Mesendoderm (in vitro differentiated cells): ENCODE results near the gene CHI3L2.

ENCODE experiments used
- DNase-seq: peaks from one replicate; pipeline ENCODE4 v3.0.0; 2013
- H2AK5ac ChIP-seq: 2 replicates; pipeline ENCODE4 v1.6.1; 2013; ENCODE audit warnings: low read length, inconsistent platforms
- H2BK120ac ChIP-seq: 2 replicates; pipeline ENCODE4 v1.6.1; 2013; ENCODE audit warnings: low read depth, mild to moderate bottlenecking, low read length, moderate library complexity, mixed read lengths
- H2BK15ac ChIP-seq: replicated peaks from 2 replicates; pipeline ENCODE4 v1.6.1; 2013; ENCODE audit warnings: low read depth, mild to moderate bottlenecking, moderate library complexity
- H2BK5ac ChIP-seq: 2 replicates; pipeline ENCODE4 v1.6.1; 2013; ENCODE audit warnings: low read length, inconsistent platforms
- H3K18ac ChIP-seq: 2 replicates; pipeline ENCODE4 v1.6.1; 2013; ENCODE audit warnings: mild to moderate bottlenecking, low read length, mixed read lengths
- H3K23ac ChIP-seq: one replicate; pipeline ENCODE4 v1.6.1; 2013; ENCODE audit warnings: low read length
- H3K27ac ChIP-seq: 2 replicates; pipeline ENCODE4 v1.5.1; 2013; ENCODE audit warnings: low read depth, mild to moderate bottlenecking, inconsistent platforms, low read length, moderate library complexity
- H3K27me3 ChIP-seq: 2 replicates; pipeline ENCODE4 v1.6.1; 2013; ENCODE audit warnings: low read length, control low read depth, mild to moderate bottlenecking, inconsistent platforms; ENCODE audit not compliant: insufficient read depth, poor library complexity
- H3K36me3 ChIP-seq: 2 replicates; pipeline ENCODE4 v1.6.1; 2013; ENCODE audit warnings: low read length, inconsistent platforms; ENCODE audit not compliant: control insufficient read depth, insufficient read depth
- H3K4ac ChIP-seq: one replicate; pipeline ENCODE4 v1.6.1; 2013; ENCODE audit warnings: low read depth, mild to moderate bottlenecking, low read length, moderate library complexity
- H3K4me1 ChIP-seq: 2 replicates; pipeline ENCODE4 v1.6.1; 2013; ENCODE audit warnings: low read depth, low read length, inconsistent platforms; ENCODE audit not compliant: control insufficient read depth
- H3K4me2 ChIP-seq: 2 replicates; pipeline ENCODE4 v1.6.1; 2013; ENCODE audit warnings: low read length
- H3K4me3 ChIP-seq: 2 replicates; pipeline ENCODE4 v1.5.1; 2013; ENCODE audit warnings: mild to moderate bottlenecking, low read length
- H3K56ac ChIP-seq: one replicate; pipeline ENCODE4 v1.6.1; 2013; ENCODE audit warnings: low read length
- H3K79me1 ChIP-seq: 2 replicates; pipeline ENCODE4 v1.6.1; 2013; ENCODE audit warnings: low read length, inconsistent platforms
- H3K79me2 ChIP-seq: 2 replicates; pipeline ENCODE4 v1.6.1; 2013; ENCODE audit warnings: mild to moderate bottlenecking, low read length; ENCODE audit not compliant: control insufficient read depth, insufficient read depth
- H3K9ac ChIP-seq: 2 replicates; pipeline ENCODE4 v1.6.1; 2013; ENCODE audit warnings: low read length, inconsistent platforms
- H4K5ac ChIP-seq: one replicate; pipeline ENCODE4 v1.6.1; 2013; ENCODE audit warnings: low read length
- H4K8ac ChIP-seq: one replicate; pipeline ENCODE4 v1.6.1; 2013; ENCODE audit warnings: low read depth, mild to moderate bottlenecking, control low read depth, low read length, moderate library complexity
- WGBS: extraction: QIAGEN DNeasy Blood & Tissue Kit; methylation state at CpG from one replicate; pipeline ENCODE4 v1.1.7; 2013; ENCODE audit warnings: low lambda C conversion rate, missing lambda C conversion rate; ENCODE audit not compliant: insufficient coverage; ENCODE audit errors: extremely low coverage; 5-methylcytosine and 5-hydroxymethylcytosine counted together

CHI3L2 gene

GRCh38 chr1:111195002-111195684 is 32.4 kb upstream of the CHI3L2 start:
- Histone ChIP-seq H3K4me1 (peaks cover 3% of the 10 kb centered on the region), H4K5ac (no peak overlapping the region), H2BK120ac (no peak overlapping the region), H3K27me3 (no peaks in the 10 kb centered on the region), H3K27ac (no peak overlapping the region), H3K4ac (no peak overlapping the region), H3K4me3 (no peak overlapping the region), H3K18ac (no peak overlapping the region), H2AK5ac (no peak overlapping the region), H3K23ac (no peak overlapping the region), H3K79me1 (no peaks in the 10 kb centered on the region), H3K36me3 (no peaks in the 10 kb centered on the region), H4K8ac (no peak overlapping the region), H3K4me2 (no peak overlapping the region), H2BK5ac (no peak overlapping the region), H3K79me2 (no peaks in the 10 kb centered on the region), H2BK15ac (no peak overlapping the region), H3K9ac (no peak overlapping the region), H3K56ac (no peak overlapping the region)
- no peak for DNase-seq
- no CpG with 5 or more reads among the region's 4 CpGs for WGBS

DNA sequence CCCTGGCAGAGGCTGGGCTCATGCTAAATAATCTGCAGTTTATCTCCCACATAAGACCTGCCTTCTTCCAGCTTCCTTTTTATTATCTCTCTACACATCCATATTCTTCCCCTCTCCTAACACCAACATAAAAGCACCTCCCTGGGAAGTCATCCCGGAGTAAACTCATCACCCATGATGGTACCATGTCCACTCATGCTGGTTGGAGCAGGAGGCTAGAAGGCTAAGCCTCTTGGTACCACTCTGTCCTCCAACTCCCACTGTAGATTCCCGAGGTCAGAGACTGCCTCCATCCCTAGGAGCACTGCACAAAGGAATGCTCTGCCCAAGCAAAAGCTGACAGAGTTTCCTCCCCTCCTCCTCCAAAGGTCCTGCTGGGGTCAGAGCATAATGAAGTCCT is 31.3 kb upstream of the CHI3L2 start:
- DNase-seq = no peak
- Histone ChIP-seq H3K36me3 (no peaks in the 10 kb centered on the region), H3K4me3 (no peak overlapping the region), H3K27ac (no peak overlapping the region), H2BK15ac (no peak overlapping the region), H2AK5ac (no peak overlapping the region), H3K4ac (no peak overlapping the region), H3K56ac (no peak overlapping the region), H3K23ac (no peak overlapping the region), H2BK120ac (no peak overlapping the region), H3K79me1 (no peaks in the 10 kb centered on the region), H2BK5ac (no peak overlapping the region), H4K8ac (no peak overlapping the region), H3K4me2 (no peak overlapping the region), H3K79me2 (no peaks in the 10 kb centered on the region), H3K27me3 (no peaks in the 10 kb centered on the region), H4K5ac (no peak overlapping the region), H3K4me1 (peaks cover 3% of the 10 kb centered on the region), H3K9ac (no peak overlapping the region), H3K18ac (no peak overlapping the region)
- WGBS = no CpG with 5 or more reads among the region's 2 CpGs

- H2BK5ac ChIP-seq = no peak overlapping the region
- no peaks in the 10 kb centered on the region for H3K79me1 ChIP-seq
- H3K4me2 ChIP-seq = no peak overlapping the region
- H3K36me3 ChIP-seq = no peaks in the 10 kb centered on the region
- H4K8ac ChIP-seq = no peak overlapping the region
- peak overlapping the region; percentile 1 for H3K56ac ChIP-seq
- no peaks in the 10 kb centered on the region for H3K27me3 ChIP-seq
- no peak overlapping the region for H3K4me3 ChIP-seq
- no peak overlapping the region for H3K27ac ChIP-seq
- H3K23ac ChIP-seq = no peak overlapping the region
- H3K4me1 ChIP-seq = peaks cover 2% of the 10 kb centered on the region
- no peak overlapping the region for H2BK15ac ChIP-seq
- peak; percentile 86 for DNase-seq
- H3K4ac ChIP-seq = no peak overlapping the region
- H2BK120ac ChIP-seq = no peak overlapping the region
- WGBS = no CpG with 5 or more reads among the region's 6 CpGs
- H2AK5ac ChIP-seq = no peak overlapping the region
- H3K9ac ChIP-seq = no peak overlapping the region
- no peak overlapping the region for H4K5ac ChIP-seq
- no peaks in the 10 kb centered on the region for H3K79me2 ChIP-seq
- H3K18ac ChIP-seq = no peak overlapping the region
These were observed 29.8 kb upstream of the CHI3L2 start for GRCh38 chr1:111197598-111198284.

GRCh38 chr1:111198836-111199235 is 28.7 kb upstream of the CHI3L2 start:
- DNase-seq = no peak
- Histone ChIP-seq H3K18ac (no peak overlapping the region), H3K4me1 (no peaks in the 10 kb centered on the region), H4K8ac (no peak overlapping the region), H4K5ac (no peak overlapping the region), H3K23ac (no peak overlapping the region), H3K9ac (no peak overlapping the region), H3K56ac (no peak overlapping the region), H3K4me2 (no peak overlapping the region), H3K4me3 (no peak overlapping the region), H2BK5ac (no peak overlapping the region), H3K4ac (no peak overlapping the region), H3K36me3 (no peaks in the 10 kb centered on the region), H3K79me1 (no peaks in the 10 kb centered on the region), H2BK120ac (no peak overlapping the region), H2AK5ac (no peak overlapping the region), H3K27me3 (no peaks in the 10 kb centered on the region), H3K27ac (no peak overlapping the region), H2BK15ac (no peak overlapping the region), H3K79me2 (no peaks in the 10 kb centered on the region)
- WGBS = no CpG with 5 or more reads among the region's 5 CpGs

DNA sequence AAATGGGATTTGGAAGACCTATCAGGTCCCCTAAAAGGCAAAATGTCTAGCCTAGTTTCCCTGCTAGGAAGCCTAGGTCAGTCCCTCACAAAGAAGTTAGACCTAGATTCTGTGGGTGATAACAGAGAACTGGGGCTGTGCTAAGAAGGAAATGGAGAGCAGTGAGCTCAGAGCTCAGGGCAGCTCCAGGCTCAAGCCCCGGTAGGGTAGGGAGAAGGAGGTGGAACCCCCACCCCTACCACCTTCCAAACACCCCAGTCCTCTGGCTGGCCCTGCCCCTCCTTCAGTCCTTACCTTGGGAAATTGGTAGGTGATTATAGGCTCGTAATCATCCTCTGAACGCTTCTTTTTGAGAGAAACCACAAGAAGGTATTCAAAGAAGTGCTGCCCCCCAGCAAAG is 28.2 kb upstream of the CHI3L2 start:
- Histone ChIP-seq H3K9ac (no peak overlapping the region), H3K79me1 (no peaks in the 10 kb centered on the region), H3K4me2 (no peak overlapping the region), H3K36me3 (no peaks in the 10 kb centered on the region), H3K56ac (no peak overlapping the region), H3K4me3 (no peak overlapping the region), H3K4me1 (no peaks in the 10 kb centered on the region), H3K27ac (no peak overlapping the region), H2BK5ac (no peak overlapping the region), H2AK5ac (no peak overlapping the region), H2BK120ac (no peak overlapping the region), H4K8ac (no peak overlapping the region), H3K18ac (no peak overlapping the region), H3K23ac (no peak overlapping the region), H3K27me3 (no peaks in the 10 kb centered on the region), H3K79me2 (no peaks in the 10 kb centered on the region), H3K4ac (no peak overlapping the region), H2BK15ac (no peak overlapping the region), H4K5ac (no peak overlapping the region)
- DNase-seq = no peak
- no CpG with 5 or more reads among the region's 3 CpGs for WGBS
